ENCODE data around the gene TMEM117.

- no peak for TF ChIP-seq CTCF (IDR thresholded peaks at IDR 0.05; ENCODE audit: extremely low read depth in 1 of 2, insufficient read depth in 1 of 2, low read depth in 1 of 2, low read length in 2 of 2)
- TF ChIP-seq POLR2A (IDR thresholded peaks at IDR 0.05; ENCODE audit: low read depth, low read length), result no peak
- TF ChIP-seq MAX (IDR thresholded peaks at IDR 0.05; ENCODE audit: insufficient read depth, insufficient read length), result no peak
- no peak for TF ChIP-seq EZH2 (IDR thresholded peaks at IDR 0.05; ENCODE audit: borderline replicate concordance, low read depth, low read length, severe bottlenecking)
- no peak for TF ChIP-seq POLR2AphosphoS5 (IDR thresholded peaks at IDR 0.05; ENCODE audit: insufficient read depth, low read depth, low read length)
Observed at GRCh38 chr12:43856972-43857371, 21.1 kb downstream of the TMEM117 start.

Data from endothelial cell of umbilical vein (primary cell).